Activated naive CD4-positive, alpha-beta T cell treated with anti-CD3 and anti-CD28 coated beads, Interleukin-2, amount 10 ng/mL, durations not matched to agents 7 days and 5 days (primary cell): Measurements from ENCODE around the gene MINAR2.
A peak's percentile ranks its signal among the peaks of the same experiment; 100 is the strongest.

Source experiments
- CTCF ChIA-PET: fragments of 350-600 bp; sonication (Branson Sonifier 250); formaldehyde crosslinking; loops from one replicate; lab custom pipeline; 2021; ENCODE audit warnings: antibody characterized with exemption; lab: Charles Lee
- DNase-seq: peaks from one replicate; pipeline ENCODE4 v3.0.0-alpha.2; 2020
- H3K27ac Mint-ChIP-seq: one replicate; pipeline ENCODE4 v1.8.0; 2021; ENCODE audit warnings: mild to moderate bottlenecking, moderate library complexity, mixed read lengths
- H3K27me3 Mint-ChIP-seq: one replicate; pipeline ENCODE4 v1.8.0; 2021; ENCODE audit warnings: mild to moderate bottlenecking, mixed read lengths
- H3K36me3 Mint-ChIP-seq: one replicate; pipeline ENCODE4 v1.8.0; 2021; ENCODE audit warnings: mixed read lengths
- H3K4me1 Mint-ChIP-seq: one replicate; pipeline ENCODE4 v1.8.0; 2021; ENCODE audit warnings: mixed read lengths
- H3K4me3 Mint-ChIP-seq: one replicate; pipeline ENCODE4 v1.8.0; 2021; ENCODE audit warnings: mild to moderate bottlenecking, moderate library complexity, mixed read lengths
- H3K9me3 Mint-ChIP-seq: one replicate; pipeline ENCODE4 v1.8.0; 2021; ENCODE audit warnings: mixed read lengths

MINAR2 gene

GRCh38 chr5:129760636-129761325 is 12.9 kb downstream of the MINAR2 start:
- CTCF ChIA-PET: interaction anchor here (1.0 kb wide), 1 partner anchor 92 kb away, joined by 3 read pairs; no protein-coding TSS in a partner anchor
- Mint-ChIP-seq H3K9me3 (no peaks in the 10 kb centered on the region), H3K36me3 (no peaks in the 10 kb centered on the region), H3K27ac (no peak overlapping the region), H3K27me3 (no peaks in the 10 kb centered on the region), H3K4me1 (no peaks in the 10 kb centered on the region), H3K4me3 (no peak overlapping the region)
- no peak for DNase-seq

DNA sequence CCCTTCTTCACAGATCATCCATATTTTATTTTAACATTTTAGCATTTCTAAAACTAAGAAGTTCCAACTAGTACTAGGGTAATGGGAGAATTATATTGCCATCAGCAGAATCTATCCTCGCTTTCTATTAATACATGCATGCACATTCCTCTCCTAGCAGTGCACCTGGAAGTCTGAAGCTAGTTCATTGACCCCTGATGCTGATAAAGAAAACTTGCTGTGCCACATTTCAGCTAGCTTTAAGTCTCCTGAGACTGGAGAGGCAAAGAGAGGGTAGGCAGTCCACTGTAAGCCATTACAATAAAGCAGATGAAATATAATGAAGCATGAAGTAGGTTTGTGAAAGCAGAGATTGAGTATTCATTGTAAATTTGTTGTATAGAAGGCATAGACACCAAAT is 15.8 kb downstream of the MINAR2 start:
- no peak for DNase-seq
- CTCF ChIA-PET: interaction anchor here (0.7 kb wide), 1 partner anchor 106 kb away, joined by 3 read pairs; no protein-coding TSS in a partner anchor
- no peaks in the 10 kb centered on the region for H3K36me3 Mint-ChIP-seq
- no peaks in the 10 kb centered on the region for H3K4me1 Mint-ChIP-seq
- H3K27ac Mint-ChIP-seq: no peak overlapping the region
- no peaks in the 10 kb centered on the region for H3K9me3 Mint-ChIP-seq
- H3K27me3 Mint-ChIP-seq: no peaks in the 10 kb centered on the region
- no peak overlapping the region for H3K4me3 Mint-ChIP-seq

DNA sequence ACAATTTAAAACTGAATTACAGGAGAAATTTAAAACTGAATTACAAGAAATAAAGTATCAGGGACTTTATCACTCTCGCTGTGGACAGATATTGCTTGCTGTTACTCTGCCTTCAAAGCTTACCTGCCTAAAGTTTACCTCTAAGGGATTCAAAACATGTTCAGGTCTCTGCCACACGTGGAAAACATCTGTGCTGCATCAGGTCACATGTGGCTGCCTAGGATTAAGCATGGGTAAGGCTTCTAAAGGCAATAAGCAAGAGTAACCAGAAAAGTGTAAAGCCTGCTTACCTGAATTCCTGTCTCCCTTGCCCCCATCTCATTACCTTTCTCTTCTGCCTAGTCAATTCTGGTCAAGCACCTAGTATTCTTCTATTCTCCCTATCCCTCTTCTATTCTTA is 18.9 kb downstream of the MINAR2 start:
- no peak for DNase-seq
- H3K9me3 Mint-ChIP-seq: no peaks in the 10 kb centered on the region
- CTCF ChIA-PET: no interaction called here
- no peaks in the 10 kb centered on the region for H3K4me1 Mint-ChIP-seq
- H3K36me3 Mint-ChIP-seq: no peaks in the 10 kb centered on the region
- H3K4me3 Mint-ChIP-seq: no peak overlapping the region
- no peaks in the 10 kb centered on the region for H3K27me3 Mint-ChIP-seq
- H3K27ac Mint-ChIP-seq: no peak overlapping the region

DNA sequence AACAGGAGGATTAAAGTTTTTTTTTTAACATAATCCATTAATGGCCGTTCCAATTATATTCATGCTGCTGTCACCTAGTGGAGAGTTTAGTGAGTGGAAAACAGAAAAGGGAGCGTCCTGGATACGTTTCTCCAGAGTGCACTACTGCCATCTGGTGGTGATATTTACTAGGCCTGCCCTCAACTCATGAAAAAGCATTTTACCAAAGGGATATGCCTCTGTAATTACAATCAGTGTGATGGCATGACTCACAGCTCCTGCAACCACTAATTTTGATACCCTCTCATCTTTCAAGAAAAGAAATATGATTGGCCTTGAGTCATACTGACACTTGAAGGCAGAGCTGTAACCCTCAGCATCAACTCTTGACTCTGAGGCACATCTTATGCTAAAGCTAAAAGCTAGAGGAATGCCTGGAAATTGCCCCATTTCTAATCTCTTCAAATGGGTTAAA is 20.1 kb downstream of the MINAR2 start:
- no peaks in the 10 kb centered on the region for H3K9me3 Mint-ChIP-seq
- no peak overlapping the region for H3K4me3 Mint-ChIP-seq
- peak; percentile 66 for DNase-seq
- H3K27ac Mint-ChIP-seq: no peak overlapping the region
- no peaks in the 10 kb centered on the region for H3K27me3 Mint-ChIP-seq
- no peaks in the 10 kb centered on the region for H3K36me3 Mint-ChIP-seq
- CTCF ChIA-PET: interaction anchor here (0.6 to 1.9 kb wide), 7 partner anchors 9 to 1302 kb away, joined by 3 to 10 read pairs (median 4); no protein-coding TSS in a partner anchor
- no peaks in the 10 kb centered on the region for H3K4me1 Mint-ChIP-seq

GRCh38 chr5:129768735-129769134 is 20.8 kb downstream of the MINAR2 start:
- CTCF ChIA-PET: interaction anchor here (0.6 to 1.9 kb wide), 7 partner anchors 9 to 1301 kb away, joined by 3 to 10 read pairs (median 4); no protein-coding TSS in a partner anchor
- Mint-ChIP-seq H3K4me3 (no peak overlapping the region), H3K36me3 (no peaks in the 10 kb centered on the region), H3K27me3 (no peaks in the 10 kb centered on the region), H3K9me3 (no peaks in the 10 kb centered on the region), H3K27ac (no peak overlapping the region), H3K4me1 (no peaks in the 10 kb centered on the region)
- DNase-seq: no peak

- no peaks in the 10 kb centered on the region for H3K9me3 Mint-ChIP-seq
- DNase-seq: no peak
- H3K27me3 Mint-ChIP-seq: no peaks in the 10 kb centered on the region
- no peaks in the 10 kb centered on the region for H3K36me3 Mint-ChIP-seq
- no peaks in the 10 kb centered on the region for H3K4me1 Mint-ChIP-seq
- H3K4me3 Mint-ChIP-seq: no peak overlapping the region
- H3K27ac Mint-ChIP-seq: no peak overlapping the region
- CTCF ChIA-PET: interaction anchor here (0.7 to 6.4 kb wide), 10 partner anchors 9 to 1339 kb away, joined by 3 to 87 read pairs (median 3); no protein-coding TSS in a partner anchor
These were observed 22.3 kb downstream of the MINAR2 start for GRCh38 chr5:129770024-129770820.

DNA sequence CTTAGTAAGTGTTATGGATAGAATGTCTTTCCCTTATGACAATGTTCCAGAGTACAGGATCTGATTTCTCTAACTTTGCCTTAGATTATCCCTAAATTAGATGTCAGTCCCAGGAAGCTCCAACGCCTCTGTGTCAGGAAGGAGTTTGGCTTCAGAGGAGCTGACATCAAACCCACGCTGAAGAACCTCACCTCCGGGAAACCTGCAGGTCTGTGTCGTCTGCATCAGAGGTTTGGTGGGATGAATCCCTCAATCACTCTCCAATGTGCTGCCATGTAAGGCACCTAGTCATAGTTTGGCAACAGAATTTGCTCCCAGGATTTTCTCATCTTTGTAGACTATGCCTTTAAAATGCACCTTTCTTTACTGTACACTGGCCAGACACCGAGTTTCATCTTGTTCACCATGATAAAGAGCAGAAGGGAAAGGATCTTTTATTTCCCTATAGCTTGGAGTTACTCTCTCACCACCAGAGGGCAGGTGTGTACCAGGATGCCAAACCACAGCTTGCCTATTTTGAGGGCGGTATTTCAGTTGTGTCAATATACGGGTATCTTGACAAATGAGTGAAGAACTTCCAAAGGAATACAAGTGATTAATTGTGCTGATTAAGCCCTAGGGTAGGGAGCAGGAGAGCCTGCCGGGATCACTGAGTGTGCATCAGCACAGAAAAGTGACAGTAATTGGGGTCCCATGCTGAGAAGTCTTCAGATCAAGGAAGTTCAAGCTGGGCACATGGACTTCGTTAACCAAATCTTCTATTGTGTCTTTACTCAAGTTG is 23.4 kb downstream of the MINAR2 start:
- peak; percentile 62 for DNase-seq
- CTCF ChIA-PET: interaction anchor here (0.9 to 6.4 kb wide), 12 partner anchors 8 to 1342 kb away, joined by 3 to 87 read pairs (median 4); no protein-coding TSS in a partner anchor
- Mint-ChIP-seq H3K4me1 (no peaks in the 10 kb centered on the region), H3K27me3 (no peaks in the 10 kb centered on the region), H3K9me3 (no peaks in the 10 kb centered on the region), H3K4me3 (no peak overlapping the region), H3K36me3 (no peaks in the 10 kb centered on the region), H3K27ac (no peak overlapping the region)

DNA sequence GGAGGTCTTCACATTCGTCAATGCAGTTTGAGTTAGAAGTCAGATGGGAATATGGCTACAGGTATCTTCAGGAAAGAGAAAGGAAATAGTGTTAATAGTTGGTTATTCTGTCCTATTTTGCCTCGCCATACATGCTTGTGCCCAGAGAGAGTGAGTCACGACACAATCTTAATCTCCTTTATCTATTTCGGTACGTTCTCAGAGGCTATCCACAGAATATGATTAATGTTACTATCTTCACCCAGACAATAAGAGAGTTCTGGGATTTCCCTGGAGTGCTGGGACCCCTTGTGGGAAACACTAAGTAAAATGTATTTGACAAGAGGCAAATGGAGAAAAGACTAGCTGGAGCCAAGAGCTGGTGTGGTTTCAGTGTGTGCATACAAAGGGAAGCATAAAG is 25.5 kb downstream of the MINAR2 start:
- no peak for DNase-seq
- Mint-ChIP-seq H3K27ac (no peak overlapping the region), H3K4me1 (no peaks in the 10 kb centered on the region), H3K9me3 (no peaks in the 10 kb centered on the region), H3K4me3 (no peak overlapping the region), H3K27me3 (no peaks in the 10 kb centered on the region), H3K36me3 (no peaks in the 10 kb centered on the region)
- CTCF ChIA-PET: interaction anchor here (0.6 to 6.4 kb wide), 3 partner anchors 79 to 326 kb away, joined by 3 to 87 read pairs (median 3); no protein-coding TSS in a partner anchor

GRCh38 chr5:129781594-129781993 is 33.7 kb downstream of the MINAR2 start:
- no peaks in the 10 kb centered on the region for H3K4me1 Mint-ChIP-seq
- H3K36me3 Mint-ChIP-seq: no peaks in the 10 kb centered on the region
- no peaks in the 10 kb centered on the region for H3K9me3 Mint-ChIP-seq
- no peak overlapping the region for H3K27ac Mint-ChIP-seq
- no peak for DNase-seq
- no peak overlapping the region for H3K4me3 Mint-ChIP-seq
- H3K27me3 Mint-ChIP-seq: no peaks in the 10 kb centered on the region
- CTCF ChIA-PET: no interaction called here

GRCh38 chr5:129803403-129803802 is 55.5 kb downstream of the MINAR2 start:
- H3K27me3 Mint-ChIP-seq: no peaks in the 10 kb centered on the region
- no peak overlapping the region for H3K27ac Mint-ChIP-seq
- H3K4me1 Mint-ChIP-seq: no peaks in the 10 kb centered on the region
- CTCF ChIA-PET: no interaction called here
- DNase-seq: no peak
- no peaks in the 10 kb centered on the region for H3K36me3 Mint-ChIP-seq
- H3K4me3 Mint-ChIP-seq: no peak overlapping the region
- H3K9me3 Mint-ChIP-seq: peaks cover 8% of the 10 kb centered on the region

- Mint-ChIP-seq H3K27me3 (no peaks in the 10 kb centered on the region), H3K9me3 (no peaks in the 10 kb centered on the region), H3K4me3 (no peak overlapping the region), H3K4me1 (no peaks in the 10 kb centered on the region), H3K27ac (no peak overlapping the region), H3K36me3 (no peaks in the 10 kb centered on the region)
- DNase-seq: no peak
- CTCF ChIA-PET: no interaction called here
These were observed 56.8 kb downstream of the MINAR2 start for GRCh38 chr5:129804705-129805104.

DNA sequence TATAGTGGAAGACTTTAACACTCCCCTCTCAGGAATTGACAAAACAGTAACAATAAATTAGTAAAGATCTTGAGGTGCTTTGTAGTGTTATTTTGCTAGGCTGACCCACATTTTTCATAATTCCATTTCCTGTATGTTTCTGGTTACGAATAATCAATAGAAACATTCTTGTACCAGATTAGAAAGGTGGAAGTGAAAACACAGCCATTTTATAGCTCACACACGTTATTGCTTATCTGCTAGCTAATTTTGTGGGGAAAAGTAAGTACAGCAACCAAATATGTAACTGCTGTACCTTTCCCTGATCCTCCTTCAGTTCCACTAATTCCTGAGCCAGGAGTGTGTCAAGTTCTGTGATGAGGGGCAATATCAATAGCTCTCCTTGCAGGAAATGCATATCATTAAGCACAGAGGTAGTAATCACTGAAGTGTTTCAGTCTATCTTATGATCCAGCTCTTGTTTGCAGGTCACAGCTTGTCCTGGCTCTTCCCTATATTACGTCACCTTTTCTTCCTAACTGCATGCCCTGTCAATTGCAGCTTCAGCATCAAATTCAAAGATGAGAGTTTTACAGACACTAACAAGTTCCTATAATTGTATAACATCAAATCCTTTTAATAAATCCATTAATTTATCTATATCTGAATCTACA is 59.4 kb downstream of the MINAR2 start:
- Mint-ChIP-seq H3K27me3 (no peaks in the 10 kb centered on the region), H3K4me1 (no peaks in the 10 kb centered on the region), H3K9me3 (no peaks in the 10 kb centered on the region)

More for the DNA sequence above, 59.4 kb downstream of the MINAR2 start:
- CTCF ChIA-PET: interaction anchor here (1.0 kb wide), 1 partner anchor 12 kb away, joined by 3 read pairs; no protein-coding TSS in a partner anchor
- Mint-ChIP-seq H3K27ac (no peak overlapping the region), H3K36me3 (no peaks in the 10 kb centered on the region), H3K4me3 (no peak overlapping the region)
- DNase-seq: no peak
